T-helper 17 cell (primary cell): ENCODE results near the gene TRAIP. TPM values are rescaled to one million over a fixed set of nuclear protein-coding genes. Genes with fewer than 3 reads are reported as not detected.
"Not testable (repeated sequence)": the region's sequence is repeated elsewhere in the genome, so short reads cannot be mapped to it uniquely, and the experiment has no call there.

Experiments
- ATAC-seq: fragments of 150-1000 bp; cut with Tn5 transposase; 2 replicates; pipeline ENCODE4 v1.10.0; 2021; ENCODE audit warnings: mild to moderate bottlenecking, moderate library complexity
- DNase-seq, 3 donors: peaks; one replicate each; pipeline versions ENCODE4 v3.0.0 to v3.0.0-alpha.2; 2020 to 2021
- H3K9me3 ChIP-seq: one replicate; pipeline ENCODE4 v1.7.0; 2013; ENCODE audit warnings: low read length, mild to moderate bottlenecking; ENCODE audit not compliant: control insufficient read depth, poor library complexity, severe bottlenecking
- H3K27ac Mint-ChIP-seq: one replicate; pipeline ENCODE4 v1.8.0; 2022; ENCODE audit warnings: mild to moderate bottlenecking, moderate library complexity, mixed read lengths
- H3K27me3 Mint-ChIP-seq: one replicate; pipeline ENCODE4 v1.8.0; 2022; ENCODE audit warnings: mixed read lengths
- H3K36me3 Mint-ChIP-seq: one replicate; pipeline ENCODE4 v1.8.0; 2022; ENCODE audit warnings: low read depth, mixed read lengths
- H3K4me1 Mint-ChIP-seq: one replicate; pipeline ENCODE4 v1.8.0; 2022; ENCODE audit warnings: mild to moderate bottlenecking, mixed read lengths
- H3K4me3 Mint-ChIP-seq: one replicate; pipeline ENCODE4 v1.8.0; 2022; ENCODE audit warnings: mild to moderate bottlenecking, moderate library complexity, mixed read lengths
- total RNA-seq, 4 donors: library from RNA in 2 of 4; stranded (reverse) in 2 of 4; gene quantifications; one replicate each; pipeline ENCODE4 v1.2.3 and lab custom pipeline; 2022 to 2026

The TRAIP gene
- total RNA-seq = 1 to 10 TPM; 4.8 to 5.5 TPM
- 2.6 to 5.2 reads per million in 2 donors for total RNA-seq (lab: John Stamatoyannopoulos, UW)

GRCh38 chr3:49856181-49857005 is at the start of gene TRAIP:
TSS of gene TRAIP (minus strand) at chr3:49856564. CDS start at chr3:49856453, 111 bp downstream.
- H3K27me3 Mint-ChIP-seq = no peaks in the 10 kb centered on the region
- H3K4me1 Mint-ChIP-seq = peaks cover 9% of the 10 kb centered on the region
- ATAC-seq = peak; percentile 100
- H3K4me3 Mint-ChIP-seq = peak within 1 kb of the TSS; percentile 86
- peak within 1 kb of the TSS; percentile 81 for H3K27ac Mint-ChIP-seq
- H3K36me3 Mint-ChIP-seq = no peaks in the 10 kb centered on the region
- peak; percentile 87 to 91 (median 91) for DNase-seq
- no peaks in the 10 kb centered on the region for H3K9me3 ChIP-seq

- ATAC-seq, H3K27me3 Mint-ChIP-seq, DNase-seq, H3K9me3 ChIP-seq, H3K36me3 Mint-ChIP-seq: not testable (repeated sequence)
- peak overlapping the region; percentile 88 for H3K4me3 Mint-ChIP-seq
- H3K4me1 Mint-ChIP-seq = peaks cover 26% of the 10 kb centered on the region
- H3K27ac Mint-ChIP-seq = peak overlapping the region; percentile 69
Observed at GRCh38 chr3:49904448-49904847, 48.1 kb upstream of the TRAIP start.

GRCh38 chr3:49903451-49904424 is 47.4 kb upstream of the TRAIP start, which contains the start of gene MST1R:
TSS of gene MST1R (minus strand) at chr3:49903873. CDS start at chr3:49903609, 264 bp downstream.
- Mint-ChIP-seq H3K4me3 (peak within 1 kb of the TSS; percentile 88), H3K4me1 (peaks cover 26% of the 10 kb centered on the region), H3K27me3 (no peaks in the 10 kb centered on the region), H3K36me3 (no peaks in the 10 kb centered on the region), H3K27ac (peak within 1 kb of the TSS; percentile 69)
- DNase-seq (peak; percentile 73 to 78 (median 76)), ATAC-seq (peak; percentile 98)
- no peaks in the 10 kb centered on the region for H3K9me3 ChIP-seq

- no peaks in the 10 kb centered on the region for H3K27me3 Mint-ChIP-seq
- no peak for DNase-seq
- no peaks in the 10 kb centered on the region for H3K36me3 Mint-ChIP-seq
- H3K4me3 Mint-ChIP-seq = no peak overlapping the region
- peaks cover 26% of the 10 kb centered on the region for H3K4me1 Mint-ChIP-seq
- H3K27ac Mint-ChIP-seq = no peak overlapping the region
- no peak for ATAC-seq
- no peaks in the 10 kb centered on the region for H3K9me3 ChIP-seq
Observed at GRCh38 chr3:49902511-49903345, 46.4 kb upstream of the TRAIP start.

- no peak overlapping the region for H3K4me3 Mint-ChIP-seq
- no peaks in the 10 kb centered on the region for H3K27me3 Mint-ChIP-seq
- H3K27ac Mint-ChIP-seq = peak overlapping the region; percentile 29
- H3K4me1 Mint-ChIP-seq = peaks cover 22% of the 10 kb centered on the region
- no peaks in the 10 kb centered on the region for H3K9me3 ChIP-seq
- ATAC-seq (no peak), DNase-seq (no peak)
- no peaks in the 10 kb centered on the region for H3K36me3 Mint-ChIP-seq
Observed at GRCh38 chr3:49901366-49902339, 45.3 kb upstream of the TRAIP start.

- Mint-ChIP-seq H3K4me3 (no peak overlapping the region), H3K36me3 (no peaks in the 10 kb centered on the region), H3K4me1 (peaks cover 13% of the 10 kb centered on the region), H3K27me3 (no peaks in the 10 kb centered on the region), H3K27ac (peak overlapping the region; percentile 29)
- ATAC-seq = no peak
- H3K9me3 ChIP-seq = no peaks in the 10 kb centered on the region
- DNase-seq = no peak
Observed at GRCh38 chr3:49900491-49901153, 44.3 kb upstream of the TRAIP start.

- peaks cover 11% of the 10 kb centered on the region for H3K4me1 Mint-ChIP-seq
- no peaks in the 10 kb centered on the region for H3K36me3 Mint-ChIP-seq
- no peak overlapping the region for H3K4me3 Mint-ChIP-seq
- no peaks in the 10 kb centered on the region for H3K27me3 Mint-ChIP-seq
- peak overlapping the region; percentile 4 for H3K27ac Mint-ChIP-seq
- no peaks in the 10 kb centered on the region for H3K9me3 ChIP-seq
- DNase-seq (no peak), ATAC-seq (no peak)
Observed at GRCh38 chr3:49899815-49900214, 43.5 kb upstream of the TRAIP start.

GRCh38 chr3:49898991-49899390 is 42.6 kb upstream of the TRAIP start:
- peaks cover 9% of the 10 kb centered on the region for H3K4me1 Mint-ChIP-seq
- H3K9me3 ChIP-seq = no peaks in the 10 kb centered on the region
- ATAC-seq = no peak

GRCh38 chr3:49896345-49896744 is 40.0 kb upstream of the TRAIP start:
- no peaks in the 10 kb centered on the region for H3K9me3 ChIP-seq
- H3K4me1 Mint-ChIP-seq = peaks cover 3% of the 10 kb centered on the region
- H3K4me3 Mint-ChIP-seq = no peak overlapping the region
- ATAC-seq (no peak), DNase-seq (no peak)
- no peaks in the 10 kb centered on the region for H3K36me3 Mint-ChIP-seq
- no peak overlapping the region for H3K27ac Mint-ChIP-seq
- no peaks in the 10 kb centered on the region for H3K27me3 Mint-ChIP-seq

More at GRCh38 chr3:49898991-49899390, 42.6 kb upstream of the TRAIP start:
- H3K36me3 Mint-ChIP-seq = no peaks in the 10 kb centered on the region
- H3K27me3 Mint-ChIP-seq = no peaks in the 10 kb centered on the region
- peak overlapping the region; percentile 4 for H3K27ac Mint-ChIP-seq
- DNase-seq = no peak
- no peak overlapping the region for H3K4me3 Mint-ChIP-seq

- H3K9me3 ChIP-seq = no peaks in the 10 kb centered on the region
- no peaks in the 10 kb centered on the region for H3K36me3 Mint-ChIP-seq
- peaks cover 3% of the 10 kb centered on the region for H3K4me1 Mint-ChIP-seq
- H3K4me3 Mint-ChIP-seq = no peak overlapping the region
- ATAC-seq (no peak), DNase-seq (no peak)
- H3K27ac Mint-ChIP-seq = no peak overlapping the region
- H3K27me3 Mint-ChIP-seq = no peaks in the 10 kb centered on the region
Observed at GRCh38 chr3:49895791-49896190, 39.4 kb upstream of the TRAIP start.

- Mint-ChIP-seq H3K4me1 (no peaks in the 10 kb centered on the region), H3K4me3 (no peak overlapping the region), H3K36me3 (no peaks in the 10 kb centered on the region), H3K27me3 (no peaks in the 10 kb centered on the region), H3K27ac (no peak overlapping the region)
- ATAC-seq = no peak
- no peaks in the 10 kb centered on the region for H3K9me3 ChIP-seq
- no peak for DNase-seq
Observed at GRCh38 chr3:49889296-49889695, 32.9 kb upstream of the TRAIP start.
